BE2C (cell line): ENCODE measurements around the gene POLR2F.

Source experiments
- DNase-seq: peaks from one replicate; pipeline ENCODE4 v3.0.0-alpha.2; 2020
- H3K27me3 ChIP-seq: fragments of 250-450 bp; sonication (Bioruptor Pico); 2 replicates; pipeline ENCODE4 v1.5.1; 2020; ENCODE audit warnings: mild to moderate bottlenecking
- H3K36me3 ChIP-seq: fragments of 250-450 bp; sonication (Bioruptor Pico); 2 replicates; pipeline ENCODE4 v1.5.1; 2020; ENCODE audit warnings: mild to moderate bottlenecking
- H3K4me1 ChIP-seq: fragments of 250-450 bp; sonication (Bioruptor Pico); 2 replicates; pipeline ENCODE4 v1.5.1; 2020
- H3K4me3 ChIP-seq: 2 replicates; pipeline ENCODE4 v1.5.1; 2011; ENCODE audit warnings: low read depth, low read length
- H3K9me3 ChIP-seq: fragments of 250-450 bp; sonication (Bioruptor Pico); 2 replicates; pipeline ENCODE4 v1.5.1; 2020
- CTCF ChIP-seq: IDR thresholded peaks from 2 replicates; pipeline ENCODE4 v1.5.1; 2012; ENCODE audit warnings: mild to moderate bottlenecking, low read depth, low read length

The POLR2F gene

GRCh38 chr22:37968452-37969251 is 15.2 kb downstream of the POLR2F start:
- no peaks in the 10 kb centered on the region for H3K9me3 ChIP-seq
- no peak overlapping the region for H3K4me3 ChIP-seq
- DNase-seq: no peak
- H3K27me3 ChIP-seq: no peaks in the 10 kb centered on the region
- H3K36me3 ChIP-seq: peaks cover 51% of the 10 kb centered on the region
- TF ChIP-seq CTCF: no peak
- peaks cover 13% of the 10 kb centered on the region for H3K4me1 ChIP-seq

DNA sequence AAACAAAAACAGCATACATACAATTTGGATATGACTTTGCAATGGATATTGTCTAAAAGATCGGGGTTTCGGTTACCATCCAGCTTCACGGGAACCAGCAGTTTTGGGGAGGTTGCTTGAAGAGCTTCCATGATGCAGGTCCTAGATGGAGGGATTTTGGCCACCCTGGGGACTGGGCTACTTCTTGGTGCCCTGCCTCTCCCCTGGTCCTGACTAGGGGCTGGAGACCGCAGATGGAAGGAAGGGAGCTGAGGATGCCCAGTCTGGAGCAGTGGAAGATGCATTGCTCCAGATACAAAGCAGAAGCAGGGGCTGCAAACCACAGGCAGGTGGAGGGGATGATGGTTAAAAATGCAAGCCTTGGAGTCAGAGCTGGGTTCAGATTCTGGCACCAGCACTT is 17.4 kb downstream of the POLR2F start:
- TF ChIP-seq CTCF: no peak
- no peak for DNase-seq

GRCh38 chr22:37971475-37972434 is 18.3 kb downstream of the POLR2F start:
- H3K36me3 ChIP-seq: peaks cover 34% of the 10 kb centered on the region
- no peak for TF ChIP-seq CTCF
- H3K4me3 ChIP-seq: no peak overlapping the region
- H3K27me3 ChIP-seq: no peaks in the 10 kb centered on the region
- no peak for DNase-seq
- no peaks in the 10 kb centered on the region for H3K9me3 ChIP-seq
- peaks cover 13% of the 10 kb centered on the region for H3K4me1 ChIP-seq

More for the DNA sequence above, 17.4 kb downstream of the POLR2F start:
- Histone ChIP-seq H3K4me3 (no peak overlapping the region), H3K4me1 (peaks cover 13% of the 10 kb centered on the region), H3K27me3 (no peaks in the 10 kb centered on the region), H3K9me3 (no peaks in the 10 kb centered on the region), H3K36me3 (peaks cover 43% of the 10 kb centered on the region)

- no peak for TF ChIP-seq CTCF
- no peaks in the 10 kb centered on the region for H3K27me3 ChIP-seq
- H3K4me3 ChIP-seq: no peak overlapping the region
- H3K4me1 ChIP-seq: peaks cover 13% of the 10 kb centered on the region
- H3K36me3 ChIP-seq: peaks cover 26% of the 10 kb centered on the region
- no peaks in the 10 kb centered on the region for H3K9me3 ChIP-seq
- DNase-seq: peak; percentile 75
These were observed 19.0 kb downstream of the POLR2F start for GRCh38 chr22:37972527-37972926.

DNA sequence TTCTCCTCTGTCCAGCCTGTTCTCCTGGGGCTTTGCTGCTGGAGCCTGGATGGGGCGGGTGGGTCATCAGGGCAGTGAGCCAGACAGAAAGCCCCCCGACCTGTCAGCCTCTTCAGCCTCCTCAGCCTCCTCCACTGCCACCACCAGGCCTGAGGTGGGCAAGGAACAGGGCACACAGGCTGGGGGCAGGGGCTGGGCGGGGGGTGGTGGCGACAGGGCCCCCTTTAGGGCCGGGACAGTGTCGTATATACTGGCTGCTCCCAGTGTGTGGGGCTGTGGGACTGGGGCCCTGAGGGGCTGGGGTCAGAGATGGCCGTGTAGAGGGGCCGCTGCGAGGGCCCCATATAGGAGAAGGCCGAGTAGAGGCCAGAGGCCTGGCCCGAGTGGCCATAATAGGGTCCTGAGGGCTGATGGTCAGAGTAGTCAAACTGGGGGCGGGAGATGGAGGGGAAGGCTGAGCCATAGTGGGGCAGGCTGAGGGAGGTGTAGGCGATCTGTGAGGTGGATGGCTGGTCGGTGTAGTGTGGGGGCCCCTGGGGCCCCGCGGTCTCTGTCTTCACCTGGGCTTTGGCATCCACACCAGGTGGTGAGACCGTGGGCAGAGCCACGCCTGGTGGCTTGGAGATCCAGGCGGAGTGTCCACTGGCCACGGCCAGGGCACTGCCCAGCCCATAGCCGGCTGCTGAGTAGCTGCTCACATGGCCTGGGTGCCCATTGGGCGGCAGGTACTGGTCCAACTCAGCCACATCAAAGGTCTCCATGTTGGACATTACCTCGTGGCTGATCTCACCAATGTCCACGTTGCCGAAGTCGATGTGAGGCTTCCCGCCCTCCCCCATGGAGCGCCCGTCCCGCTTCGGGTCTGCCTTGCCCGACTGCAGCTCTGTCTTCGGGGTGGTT is 20.0 kb downstream of the POLR2F start:
- H3K27me3 ChIP-seq: no peaks in the 10 kb centered on the region
- no peak overlapping the region for H3K4me3 ChIP-seq
- no peak for TF ChIP-seq CTCF
- H3K4me1 ChIP-seq: peaks cover 13% of the 10 kb centered on the region
- H3K9me3 ChIP-seq: no peaks in the 10 kb centered on the region
- no peak for DNase-seq
- peaks cover 16% of the 10 kb centered on the region for H3K36me3 ChIP-seq
